AG09319 (cell line): ENCODE measurements around the gene PGAM1.

Experiments used
- DNase-seq: peaks from one replicate; pipeline ENCODE4 v3.0.0-alpha.2; 2010; ENCODE audit warnings: low read depth; ENCODE audit errors: extremely low read depth
- CTCF ChIP-seq: IDR thresholded peaks from 2 replicates; pipeline ENCODE4 v1.5.1; 2011; ENCODE audit warnings: low read depth, mild to moderate bottlenecking, inconsistent platforms, low read length, moderate library complexity

The PGAM1 gene

DNA sequence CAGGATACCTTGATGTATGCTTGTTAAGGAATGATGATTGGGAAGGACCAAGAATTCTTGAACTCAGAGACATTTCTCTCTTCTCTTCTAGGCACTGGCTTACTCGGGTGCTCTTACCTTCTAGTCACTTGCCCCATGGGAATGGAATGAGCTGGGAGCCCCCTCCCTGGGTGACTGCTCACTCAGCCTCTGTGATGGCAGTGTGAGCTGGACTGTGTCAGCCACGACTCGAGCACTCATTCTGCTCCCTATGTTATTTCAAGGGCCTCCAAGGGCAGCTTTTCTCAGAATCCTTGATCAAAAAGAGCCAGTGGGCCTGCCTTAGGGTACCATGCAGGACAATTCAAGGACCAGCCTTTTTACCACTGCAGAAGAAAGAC lies 30.7 kb downstream of the PGAM1 start:
- no peak for DNase-seq

DNA sequence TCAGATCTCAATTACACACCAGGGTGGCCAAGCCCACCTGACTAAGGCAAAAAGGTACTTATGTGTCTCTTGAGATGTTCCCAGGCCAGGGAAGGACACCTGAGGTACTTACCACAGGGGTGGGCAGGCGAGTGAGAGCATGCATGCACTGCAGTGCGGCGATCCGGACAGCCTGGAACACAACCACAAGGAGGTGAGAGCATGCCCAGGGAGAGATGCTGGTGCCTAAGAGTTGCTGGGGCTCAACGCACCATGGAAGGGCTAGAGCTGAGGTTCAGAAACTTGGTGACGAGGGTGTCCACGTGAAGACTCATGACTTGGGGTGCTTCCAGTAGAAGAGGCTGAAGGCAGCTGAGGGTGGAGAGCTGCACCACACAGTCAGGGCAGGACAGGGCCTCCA lies 33.1 kb downstream of the PGAM1 start:
- no peak for TF ChIP-seq CTCF
- no peak for DNase-seq

More for the DNA sequence above, 30.7 kb downstream of the PGAM1 start:
- no peak for TF ChIP-seq CTCF

DNA sequence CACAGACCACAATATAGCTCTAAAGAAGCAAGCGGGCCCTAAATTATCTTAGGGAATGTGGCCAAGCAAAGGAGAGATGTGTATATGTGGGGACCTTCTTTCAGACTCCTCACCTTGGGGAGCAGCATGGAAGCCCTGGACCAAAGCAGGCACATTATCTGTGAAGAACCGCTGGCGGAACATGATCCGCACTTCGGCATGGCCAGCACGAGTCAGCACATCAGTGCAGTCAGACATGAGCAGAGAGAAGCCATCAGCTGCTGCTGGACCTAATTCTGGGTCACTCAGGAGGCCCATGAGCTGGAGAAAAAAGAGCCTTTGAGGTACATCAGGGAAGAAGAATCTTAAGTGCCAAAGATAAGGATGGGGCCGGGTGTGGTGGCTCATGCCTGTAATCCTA lies 33.9 kb downstream of the PGAM1 start:
- no peak for DNase-seq
- no peak for TF ChIP-seq CTCF

DNA sequence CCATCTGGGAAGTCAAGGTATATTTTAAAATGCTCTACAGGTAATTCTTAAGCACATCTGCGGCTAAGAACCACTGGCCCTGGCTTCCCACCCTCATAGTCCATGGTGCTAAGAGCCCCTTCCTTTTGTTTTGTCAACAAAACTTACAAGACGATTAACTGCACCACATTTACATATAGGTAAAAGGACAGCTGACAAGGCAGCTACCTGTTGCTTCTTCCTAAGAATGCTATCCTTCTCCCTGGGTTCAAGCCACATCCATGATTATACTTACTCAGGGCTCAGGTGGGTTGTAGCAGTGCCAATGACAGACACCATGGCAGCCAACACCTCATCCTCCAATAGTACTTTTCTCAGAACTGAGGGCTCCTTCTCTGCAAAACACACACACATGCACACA lies 36.3 kb downstream of the PGAM1 start:
- no peak for TF ChIP-seq CTCF
- DNase-seq: no peak

GRCh38 chr10:97463363-97464132 lies 37.6 kb downstream of the PGAM1 start:
- TF ChIP-seq CTCF: peak; percentile 81
- peak; percentile 56 for DNase-seq

DNA sequence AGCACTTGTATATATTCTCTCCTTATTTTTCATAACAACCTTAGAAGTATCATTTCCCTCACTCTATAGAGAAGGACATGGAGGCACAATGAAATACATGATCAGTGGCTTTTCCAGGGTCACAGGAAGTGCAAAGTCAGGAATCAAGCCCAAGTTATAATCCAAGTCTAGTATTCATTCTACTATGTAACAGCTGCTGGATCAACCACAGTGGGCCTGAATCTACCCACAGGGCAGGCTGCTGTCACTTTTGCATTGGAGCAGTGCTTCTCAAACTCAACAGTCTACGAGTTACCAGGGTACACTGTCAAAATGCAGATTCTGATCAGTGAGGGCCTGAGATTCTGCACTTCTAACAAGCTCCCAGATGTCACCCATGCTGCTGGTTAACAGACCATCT lies 38.2 kb downstream of the PGAM1 start:
- TF ChIP-seq CTCF: no peak

GRCh38 chr10:97465982-97466381 lies 40.0 kb downstream of the PGAM1 start:
- no peak for DNase-seq
- no peak for TF ChIP-seq CTCF

More for the DNA sequence above, 38.2 kb downstream of the PGAM1 start:
- no peak for DNase-seq
